Stimulated activated CD4-positive, alpha-beta T cell treated with anti-CD3 and anti-CD28 coated beads, Interleukin-1b, Interleukin-23, amount 100 ng/mL, for 24 hours (primary cell): ENCODE measurements around the gene HABP4.
"Not testable (repeated sequence)": the region's sequence is repeated elsewhere in the genome, so short reads cannot be mapped to it uniquely, and the experiment has no call there.

Source experiments
- DNase-seq, 4 experiments: peaks; one replicate each; pipeline ENCODE4 v3.0.0-alpha.2; 2020; ENCODE audit warnings: low read depth in 4 of 4, low spot score in 1 of 4

HABP4 gene

GRCh38 chr9:96495341-96495740, 45.4 kb downstream of the HABP4 start:
- no peak for DNase-seq

DNA sequence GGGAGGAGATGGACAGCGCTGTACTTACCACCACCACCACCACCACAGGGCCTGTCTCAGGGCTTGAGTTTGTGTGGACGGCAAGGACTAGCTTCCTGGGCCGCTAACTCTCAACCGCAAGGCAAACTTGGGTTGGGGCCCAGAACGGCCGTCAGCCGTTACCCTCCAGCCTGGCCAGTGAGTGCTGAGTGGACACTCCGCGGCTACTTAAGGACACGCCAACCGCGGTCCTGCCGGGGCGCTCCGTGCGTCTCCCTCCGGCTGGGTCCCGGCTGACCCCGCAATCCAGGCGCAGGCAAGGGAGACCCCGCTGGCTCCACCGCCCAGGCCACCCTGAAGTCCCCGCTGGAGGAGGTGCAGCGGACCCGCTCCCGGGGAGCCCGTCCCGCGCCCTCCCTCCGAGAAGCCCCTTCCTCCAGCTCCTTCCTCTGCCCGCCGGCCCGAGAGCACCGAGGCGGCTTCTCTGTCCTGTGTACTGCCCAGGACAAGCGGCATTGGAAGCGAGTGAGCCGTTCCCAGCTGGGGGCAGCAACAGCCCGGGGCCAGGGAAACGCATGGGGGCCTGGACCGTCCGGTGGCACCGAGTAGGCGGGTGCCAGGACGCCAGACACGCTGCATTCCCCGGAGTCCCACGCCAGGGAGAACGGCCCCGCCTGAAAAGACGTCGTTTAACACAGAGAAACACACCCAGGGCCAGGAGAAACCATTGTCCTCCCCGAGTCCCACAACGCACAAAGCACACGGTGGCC, 46.6 kb downstream of the HABP4 start:
- no peak for DNase-seq

DNA sequence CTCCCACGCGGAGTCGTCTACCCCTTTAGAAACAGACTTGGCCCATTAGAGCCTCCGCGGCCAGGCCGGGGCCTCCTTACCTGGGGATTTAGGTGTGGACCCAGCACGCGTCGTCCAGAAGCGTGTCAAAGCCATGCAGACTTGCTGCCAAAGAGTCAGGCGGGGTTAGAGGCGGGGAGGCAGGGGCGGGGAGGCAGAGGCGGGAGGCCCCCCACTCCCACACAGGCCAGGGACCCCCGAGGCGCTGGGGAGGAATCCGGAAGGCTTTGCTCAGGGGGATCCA, 47.1 kb downstream of the HABP4 start:
- no peak for DNase-seq

GRCh38 chr9:96498796-96499195, 48.8 kb downstream of the HABP4 start:
- DNase-seq = no peak

DNA sequence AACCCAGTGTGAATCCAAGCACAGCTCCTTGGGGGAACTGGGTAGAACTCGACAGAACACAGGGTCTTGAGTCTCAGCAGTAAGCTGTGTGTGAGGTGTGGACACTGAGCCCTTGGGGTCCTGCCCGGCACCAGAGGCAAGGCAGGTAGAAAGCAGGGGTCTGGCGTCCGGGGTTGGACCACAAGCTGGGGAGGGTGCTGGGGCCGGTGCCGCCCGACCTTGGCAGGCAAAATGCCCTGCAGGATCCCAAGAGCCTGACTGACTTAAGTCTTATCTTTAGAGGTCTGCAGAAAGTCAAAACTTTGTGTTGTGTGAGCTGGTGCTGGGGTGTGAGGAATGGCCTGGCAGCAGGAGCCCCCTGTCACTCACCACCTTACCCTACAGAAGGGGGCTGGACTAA, 49.3 kb downstream of the HABP4 start:
- DNase-seq = no peak

GRCh38 chr9:96500696-96501632, 51.0 kb downstream of the HABP4 start:
- no peak for DNase-seq

DNA sequence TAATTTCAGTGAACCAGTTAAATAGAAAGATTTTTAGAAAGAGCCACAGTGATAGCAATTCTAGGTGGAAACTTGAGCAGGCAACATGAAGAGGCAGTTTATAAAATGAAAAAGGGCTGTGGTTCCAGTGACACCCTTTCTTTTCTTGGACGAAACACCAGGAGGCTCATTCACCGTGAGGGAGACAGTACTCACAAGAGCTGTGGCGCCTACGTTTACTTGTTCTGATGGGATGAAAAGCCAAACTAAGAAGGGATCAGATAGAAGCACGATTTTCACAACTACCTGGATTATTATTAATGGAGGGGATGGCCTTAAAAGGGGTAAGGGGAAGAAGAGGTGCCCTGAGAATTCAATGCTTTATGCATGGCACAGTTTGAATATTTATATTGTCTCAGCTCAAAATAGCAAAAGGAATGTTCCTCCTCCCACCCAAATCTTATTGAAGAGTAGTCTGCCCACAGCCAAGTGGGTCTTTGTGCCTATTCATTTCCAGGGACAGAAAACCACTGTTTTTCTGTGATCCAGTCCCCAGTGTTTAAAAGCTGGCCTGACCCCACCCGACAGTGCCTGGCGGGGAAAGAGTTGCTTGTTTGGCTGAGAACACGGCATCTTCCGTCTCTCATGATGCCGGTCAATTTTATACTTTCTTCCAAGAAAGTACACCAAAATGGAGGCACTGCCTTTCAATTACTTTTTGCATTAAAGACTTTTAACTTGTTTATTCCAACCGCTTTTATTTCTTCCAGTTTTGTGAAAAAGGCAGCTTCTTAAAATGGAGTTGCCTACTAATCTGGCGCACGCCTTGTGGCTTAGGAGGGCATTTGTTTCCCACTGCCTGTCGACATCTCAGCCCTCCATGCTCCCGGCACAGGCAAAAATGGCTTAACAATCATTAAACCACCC, 51.9 kb downstream of the HABP4 start:
- no peak for DNase-seq

DNA sequence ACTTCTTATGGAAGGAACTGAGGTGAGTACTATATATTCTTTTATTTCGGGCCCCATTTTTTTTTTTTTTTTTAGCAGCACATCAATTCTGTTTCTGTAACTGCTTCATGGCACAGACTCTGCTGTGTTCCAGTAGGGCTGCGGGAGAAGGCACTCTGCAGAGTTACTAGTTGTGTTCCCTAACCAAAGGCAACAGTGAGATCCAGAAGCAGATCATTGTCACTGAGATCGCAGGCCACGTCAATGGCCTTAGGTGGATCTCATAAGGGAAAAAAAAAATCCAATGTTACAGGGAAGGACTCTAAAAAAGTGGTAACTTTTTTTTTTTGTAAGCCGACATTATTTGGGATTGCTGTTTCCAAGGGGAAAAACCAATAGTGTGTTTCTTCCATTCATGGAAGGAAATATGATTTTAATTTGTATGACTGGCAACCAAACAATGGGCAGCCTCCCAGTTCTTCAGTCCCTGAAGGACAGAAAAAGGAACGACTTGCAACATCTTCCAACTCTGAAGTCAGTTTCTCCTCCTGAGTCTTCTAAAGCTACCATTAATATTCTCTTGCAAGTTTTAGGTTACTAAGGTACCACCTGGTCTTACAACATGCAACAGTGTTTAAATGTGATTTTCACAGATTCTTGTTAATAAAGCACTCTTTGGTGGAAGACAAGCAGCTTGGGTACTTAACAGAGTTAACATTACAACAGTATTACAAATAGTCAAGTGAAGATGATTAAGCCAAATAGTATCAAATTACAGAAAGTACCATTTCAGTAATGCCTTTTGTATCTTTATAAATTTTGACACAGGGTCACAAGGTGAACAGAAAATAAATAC, 52.8 kb downstream of the HABP4 start:
- no peak for DNase-seq

GRCh38 chr9:96503374-96503748, 53.4 kb downstream of the HABP4 start:
- not testable (repeated sequence) for DNase-seq

DNA sequence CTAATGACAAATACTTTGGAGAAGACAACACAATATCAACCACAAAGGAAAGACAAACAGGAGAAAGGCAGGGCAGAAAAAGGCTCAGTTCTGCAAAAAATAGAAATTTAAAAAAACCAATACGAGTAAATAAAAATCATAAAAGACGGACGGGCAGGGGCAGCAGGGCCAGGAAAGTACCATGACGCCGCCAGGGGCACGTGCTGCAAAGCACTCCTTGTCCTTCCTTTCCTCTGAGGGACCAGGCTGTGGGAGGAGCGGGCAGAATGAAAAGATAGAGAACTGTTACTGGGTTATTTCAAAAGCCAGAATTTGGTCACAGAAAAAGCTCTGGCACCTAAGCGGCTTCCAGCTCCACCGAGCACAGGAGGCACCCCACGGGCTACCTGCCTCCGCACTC, 53.9 kb downstream of the HABP4 start:
- no peak for DNase-seq

DNA sequence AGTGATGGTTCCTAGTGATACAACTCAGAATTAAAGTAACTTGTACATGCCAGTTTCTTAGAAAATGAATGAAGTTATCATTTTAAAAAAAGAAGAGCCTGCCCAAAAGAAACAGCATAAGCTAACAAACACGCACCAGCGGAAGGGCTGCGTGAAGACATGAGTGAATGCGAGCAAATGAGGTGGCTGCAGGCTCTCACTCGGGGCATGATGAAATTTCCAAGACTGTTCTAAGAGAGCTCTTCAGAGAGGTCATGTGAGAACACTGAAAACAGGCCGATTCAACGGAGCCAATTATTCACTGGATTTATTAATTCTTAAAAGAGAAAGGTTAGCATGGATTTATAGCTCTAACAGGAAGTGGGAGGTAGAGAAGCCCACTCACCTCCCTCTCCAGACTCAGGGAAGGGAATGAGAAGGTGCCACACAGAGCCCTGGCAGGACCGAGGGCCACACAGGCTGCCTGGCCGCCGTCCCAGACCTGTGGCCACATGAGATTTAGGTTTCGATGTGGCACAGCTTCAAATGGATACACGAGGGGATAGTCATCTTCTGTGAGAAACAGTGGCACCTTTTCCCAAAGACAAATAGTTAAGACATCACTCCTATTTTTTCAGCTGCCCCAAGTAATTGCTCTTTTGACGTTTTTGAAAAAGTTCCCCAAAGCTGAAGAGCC, 55.5 kb downstream of the HABP4 start:
- no peak for DNase-seq

GRCh38 chr9:96508227-96508940, 58.4 kb downstream of the HABP4 start:
- no peak for DNase-seq

DNA sequence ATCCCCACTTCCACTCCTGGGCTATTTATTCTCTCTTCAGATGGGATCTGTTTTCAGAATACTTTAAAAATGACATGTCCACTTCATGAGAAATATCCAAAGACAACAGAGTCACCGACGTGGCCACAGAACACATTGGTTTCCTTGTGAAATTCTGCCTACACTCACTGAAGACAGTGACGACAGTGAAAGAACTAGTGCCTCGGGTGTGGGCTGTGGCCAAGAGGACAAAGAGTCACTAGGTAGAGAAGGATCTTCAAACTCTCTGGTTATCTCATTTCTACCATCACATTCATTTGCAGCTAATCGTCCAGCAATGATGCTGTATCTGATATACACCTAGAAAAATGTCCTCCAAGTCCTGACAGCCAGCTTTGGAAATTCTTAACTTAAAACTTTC, 59.1 kb downstream of the HABP4 start:
- no peak for DNase-seq

GRCh38 chr9:96509848-96510247, 59.9 kb downstream of the HABP4 start:
- no peak for DNase-seq

DNA sequence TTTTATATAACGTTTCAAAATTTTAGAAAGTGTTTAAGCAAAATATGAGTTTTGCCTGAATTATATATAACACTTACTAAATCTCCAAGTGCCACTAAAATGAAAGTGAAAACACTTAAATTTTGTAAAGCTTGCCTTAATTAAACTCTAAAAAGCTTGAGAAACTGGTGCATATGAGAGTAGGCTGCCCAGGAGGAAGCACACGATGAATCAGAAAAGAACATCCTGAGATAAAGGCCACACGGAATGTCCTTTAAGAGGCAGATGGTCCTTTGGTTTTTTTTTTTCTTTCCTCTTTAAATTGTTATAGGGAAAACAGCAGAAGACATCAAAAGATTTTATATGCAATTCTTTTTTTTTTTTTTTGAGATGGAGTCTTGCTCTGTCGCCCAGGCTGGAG, 60.3 kb downstream of the HABP4 start:
- no peak for DNase-seq

GRCh38 chr9:96512240-96512639, 62.3 kb downstream of the HABP4 start:
- no peak for DNase-seq

DNA sequence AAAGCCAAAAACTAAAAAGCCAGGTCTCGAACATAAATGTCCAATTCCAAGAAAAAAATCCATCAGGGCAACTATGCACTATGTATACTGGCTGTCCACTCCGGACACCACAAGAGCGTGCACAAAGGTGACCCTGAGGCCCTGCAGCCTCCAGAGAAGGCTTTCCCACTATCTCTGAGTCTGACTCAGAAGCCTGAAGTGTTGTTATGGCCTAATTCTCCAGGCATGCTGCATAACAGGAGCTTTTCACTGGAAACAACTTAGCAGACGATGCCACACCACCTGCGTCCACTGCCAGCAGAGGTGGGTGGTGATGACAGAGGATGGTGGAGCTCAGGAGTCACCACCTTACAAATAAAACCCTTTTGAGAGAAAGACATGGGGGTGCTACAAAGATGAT, 63.7 kb downstream of the HABP4 start:
- no peak for DNase-seq

- DNase-seq = no peak
These were observed 64.3 kb downstream of the HABP4 start for GRCh38 chr9:96514108-96514799.

DNA sequence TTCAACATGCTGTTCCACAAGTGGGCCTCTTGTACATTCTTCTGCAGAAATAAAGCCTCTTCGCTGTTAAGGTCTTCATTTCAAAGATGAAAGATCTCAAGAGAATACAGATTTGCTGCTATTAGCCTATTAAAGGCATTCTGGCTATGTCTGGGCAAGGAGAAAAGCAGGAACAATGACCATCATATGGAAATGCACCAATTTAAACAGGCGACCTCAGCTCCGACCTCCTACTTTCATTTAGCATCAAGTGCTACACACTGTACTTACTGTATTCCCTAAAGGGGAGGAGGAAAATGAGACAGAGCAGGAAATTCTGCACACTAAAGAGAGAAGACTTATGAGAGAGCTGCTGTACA, 64.8 kb downstream of the HABP4 start:
- DNase-seq = no peak
